ENCODE measurements around the gene CASP14. TPM values are rescaled to one million over a fixed set of nuclear protein-coding genes. Genes with fewer than 3 reads are reported as not detected.

Gene CASP14
- total and polyA plus RNA-seq, 2 of the 13 experiments (the other 11 are each of a cell fraction or from before 2014, with no cell fraction given) = not detected

DNA sequence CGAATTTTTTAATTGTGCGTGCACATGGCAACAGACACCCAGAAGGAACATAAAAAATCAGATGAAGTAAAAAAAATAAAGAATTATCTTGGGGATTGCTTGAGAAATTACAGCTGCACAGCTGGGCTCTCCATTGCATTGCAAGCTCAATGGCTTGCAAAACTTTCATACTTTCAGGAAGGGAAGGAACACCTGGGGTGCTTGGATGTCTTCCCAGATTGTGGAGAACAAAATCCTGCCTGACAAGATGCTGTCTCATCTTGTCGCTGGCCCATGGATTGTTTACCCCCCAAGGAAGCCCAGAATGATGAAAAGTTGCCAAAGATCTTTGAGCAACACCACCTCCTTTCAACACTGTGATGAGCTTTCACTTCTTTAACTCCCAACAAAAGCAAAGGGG is 11.0 kb upstream of the CASP14 start:
- TF ChIP-seq SIN3B (IDR thresholded peaks at IDR 0.05; ENCODE audit: low read length) (no peak), ZNF225 (CRISPR knock-in tag; IDR thresholded peaks at IDR 0.05) (no peak), ZNF878 (CRISPR knock-in tag; IDR thresholded peaks at IDR 0.05) (no peak), ZNF343 (CRISPR knock-in tag; IDR thresholded peaks at IDR 0.05) (no peak), CHCHD3 (CRISPR knock-in tag; IDR thresholded peaks at IDR 0.05) (no peak), ZFP82 (CRISPR knock-in tag; IDR thresholded peaks at IDR 0.05; ENCODE audit: borderline replicate concordance) (no peak), THYN1 (CRISPR knock-in tag; IDR thresholded peaks at IDR 0.05; ENCODE audit: borderline replicate concordance, low read depth) (no peak), ASH2L (IDR thresholded peaks at IDR 0.05; ENCODE audit: insufficient read length, low read depth, low read length) (no peak), ZNF567 (CRISPR knock-in tag; IDR thresholded peaks at IDR 0.05; ENCODE audit: borderline replicate concordance) (no peak), ZFP1 (CRISPR knock-in tag; IDR thresholded peaks at IDR 0.05) (no peak), EHMT2 (IDR thresholded peaks at IDR 0.05; ENCODE audit: borderline replicate concordance, low read depth, low read length) (no peak), ZNF556 (CRISPR knock-in tag; IDR thresholded peaks at IDR 0.05; ENCODE audit: borderline replicate concordance) (no peak)
- TF ChIP-seq, protein P1, sequence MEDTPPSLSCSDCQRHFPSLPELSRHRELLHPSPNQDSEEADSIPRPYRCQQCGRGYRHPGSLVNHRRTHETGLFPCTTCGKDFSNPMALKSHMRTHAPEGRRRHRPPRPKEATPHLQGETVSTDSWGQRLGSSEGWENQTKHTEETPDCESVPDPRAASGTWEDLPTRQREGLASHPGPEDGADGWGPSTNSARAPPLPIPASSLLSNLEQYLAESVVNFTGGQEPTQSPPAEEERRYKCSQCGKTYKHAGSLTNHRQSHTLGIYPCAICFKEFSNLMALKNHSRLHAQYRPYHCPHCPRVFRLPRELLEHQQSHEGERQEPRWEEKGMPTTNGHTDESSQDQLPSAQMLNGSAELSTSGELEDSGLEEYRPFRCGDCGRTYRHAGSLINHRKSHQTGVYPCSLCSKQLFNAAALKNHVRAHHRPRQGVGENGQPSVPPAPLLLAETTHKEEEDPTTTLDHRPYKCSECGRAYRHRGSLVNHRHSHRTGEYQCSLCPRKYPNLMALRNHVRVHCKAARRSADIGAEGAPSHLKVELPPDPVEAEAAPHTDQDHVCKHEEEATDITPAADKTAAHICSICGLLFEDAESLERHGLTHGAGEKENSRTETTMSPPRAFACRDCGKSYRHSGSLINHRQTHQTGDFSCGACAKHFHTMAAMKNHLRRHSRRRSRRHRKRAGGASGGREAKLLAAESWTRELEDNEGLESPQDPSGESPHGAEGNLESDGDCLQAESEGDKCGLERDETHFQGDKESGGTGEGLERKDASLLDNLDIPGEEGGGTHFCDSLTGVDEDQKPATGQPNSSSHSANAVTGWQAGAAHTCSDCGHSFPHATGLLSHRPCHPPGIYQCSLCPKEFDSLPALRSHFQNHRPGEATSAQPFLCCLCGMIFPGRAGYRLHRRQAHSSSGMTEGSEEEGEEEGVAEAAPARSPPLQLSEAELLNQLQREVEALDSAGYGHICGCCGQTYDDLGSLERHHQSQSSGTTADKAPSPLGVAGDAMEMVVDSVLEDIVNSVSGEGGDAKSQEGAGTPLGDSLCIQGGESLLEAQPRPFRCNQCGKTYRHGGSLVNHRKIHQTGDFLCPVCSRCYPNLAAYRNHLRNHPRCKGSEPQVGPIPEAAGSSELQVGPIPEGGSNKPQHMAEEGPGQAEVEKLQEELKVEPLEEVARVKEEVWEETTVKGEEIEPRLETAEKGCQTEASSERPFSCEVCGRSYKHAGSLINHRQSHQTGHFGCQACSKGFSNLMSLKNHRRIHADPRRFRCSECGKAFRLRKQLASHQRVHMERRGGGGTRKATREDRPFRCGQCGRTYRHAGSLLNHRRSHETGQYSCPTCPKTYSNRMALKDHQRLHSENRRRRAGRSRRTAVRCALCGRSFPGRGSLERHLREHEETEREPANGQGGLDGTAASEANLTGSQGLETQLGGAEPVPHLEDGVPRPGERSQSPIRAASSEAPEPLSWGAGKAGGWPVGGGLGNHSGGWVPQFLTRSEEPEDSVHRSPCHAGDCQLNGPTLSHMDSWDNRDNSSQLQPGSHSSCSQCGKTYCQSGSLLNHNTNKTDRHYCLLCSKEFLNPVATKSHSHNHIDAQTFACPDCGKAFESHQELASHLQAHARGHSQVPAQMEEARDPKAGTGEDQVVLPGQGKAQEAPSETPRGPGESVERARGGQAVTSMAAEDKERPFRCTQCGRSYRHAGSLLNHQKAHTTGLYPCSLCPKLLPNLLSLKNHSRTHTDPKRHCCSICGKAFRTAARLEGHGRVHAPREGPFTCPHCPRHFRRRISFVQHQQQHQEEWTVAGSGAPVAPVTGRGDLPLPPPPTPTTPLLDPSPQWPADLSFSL (CRISPR knock-in tag; IDR thresholded peaks at IDR 0.05) = no peak
- TF ChIP-seq, protein P2, sequence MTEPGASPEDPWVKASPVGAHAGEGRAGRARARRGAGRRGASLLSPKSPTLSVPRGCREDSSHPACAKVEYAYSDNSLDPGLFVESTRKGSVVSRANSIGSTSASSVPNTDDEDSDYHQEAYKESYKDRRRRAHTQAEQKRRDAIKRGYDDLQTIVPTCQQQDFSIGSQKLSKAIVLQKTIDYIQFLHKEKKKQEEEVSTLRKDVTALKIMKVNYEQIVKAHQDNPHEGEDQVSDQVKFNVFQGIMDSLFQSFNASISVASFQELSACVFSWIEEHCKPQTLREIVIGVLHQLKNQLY (CRISPR knock-in tag; IDR thresholded peaks at IDR 0.05) = no peak
- TF ChIP-seq, protein P3, sequence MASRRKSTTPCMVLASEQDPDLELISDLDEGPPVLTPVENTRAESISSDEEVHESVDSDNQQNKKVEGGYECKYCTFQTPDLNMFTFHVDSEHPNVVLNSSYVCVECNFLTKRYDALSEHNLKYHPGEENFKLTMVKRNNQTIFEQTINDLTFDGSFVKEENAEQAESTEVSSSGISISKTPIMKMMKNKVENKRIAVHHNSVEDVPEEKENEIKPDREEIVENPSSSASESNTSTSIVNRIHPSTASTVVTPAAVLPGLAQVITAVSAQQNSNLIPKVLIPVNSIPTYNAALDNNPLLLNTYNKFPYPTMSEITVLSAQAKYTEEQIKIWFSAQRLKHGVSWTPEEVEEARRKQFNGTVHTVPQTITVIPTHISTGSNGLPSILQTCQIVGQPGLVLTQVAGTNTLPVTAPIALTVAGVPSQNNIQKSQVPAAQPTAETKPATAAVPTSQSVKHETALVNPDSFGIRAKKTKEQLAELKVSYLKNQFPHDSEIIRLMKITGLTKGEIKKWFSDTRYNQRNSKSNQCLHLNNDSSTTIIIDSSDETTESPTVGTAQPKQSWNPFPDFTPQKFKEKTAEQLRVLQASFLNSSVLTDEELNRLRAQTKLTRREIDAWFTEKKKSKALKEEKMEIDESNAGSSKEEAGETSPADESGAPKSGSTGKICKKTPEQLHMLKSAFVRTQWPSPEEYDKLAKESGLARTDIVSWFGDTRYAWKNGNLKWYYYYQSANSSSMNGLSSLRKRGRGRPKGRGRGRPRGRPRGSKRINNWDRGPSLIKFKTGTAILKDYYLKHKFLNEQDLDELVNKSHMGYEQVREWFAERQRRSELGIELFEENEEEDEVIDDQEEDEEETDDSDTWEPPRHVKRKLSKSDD (CRISPR knock-in tag; IDR thresholded peaks at IDR 0.05; ENCODE audit: low read depth) = no peak
- Histone ChIP-seq H3K36me3 (replicated peaks in 1 of 2; ENCODE audit: control insufficient read depth in 1 of 2, insufficient read depth in 2 of 2, low read length in 2 of 2) (no peaks in the 10 kb centered on the region), H3K27ac (ENCODE audit: extremely low read length, insufficient read depth, low read length) (no peak overlapping the region), H3K9me3 (ENCODE audit: low read length) (no peaks in the 10 kb centered on the region), H3K4me3 (replicated peaks in 1 of 3; ENCODE audit: insufficient read depth in 1 of 3, low read depth in 2 of 3, low read length in 3 of 3) (no peak overlapping the region), H3K4me1 (ENCODE audit: insufficient read depth, low read length) (no peaks in the 10 kb centered on the region), H3K9ac (ENCODE audit: insufficient read depth, low read depth, low read length) (no peak overlapping the region), H4K20me1 (ENCODE audit: insufficient read depth, low read length) (no peaks in the 10 kb centered on the region), H2AFZ (ENCODE audit: low read length) (no peak overlapping the region), H3K79me2 (ENCODE audit: insufficient read depth, low read length) (no peaks in the 10 kb centered on the region), H3K27me3 (ENCODE audit: control insufficient read depth in 1 of 2, insufficient read depth in 2 of 2, low read length in 2 of 2) (peaks cover 0 to 6% of the 10 kb centered on the region in 2 experiments; a peak in 2 of 5 replicates), H3K4me2 (ENCODE audit: low read depth, low read length) (no peak overlapping the region)
- BruUV-seq (replicated peaks) = no TSS peak
- CTCF ChIA-PET (ENCODE audit: low intra/inter-chr PET ratio, low total read pairs) = no interaction called here
- intact Hi-C loops (cut with micrococcal nuclease; ENCODE audit: unreplicated experiment) (no loop called here), in situ Hi-C loops (cut with HindIII; ENCODE audit: extremely low pct_ligation_motif_present, low pct_unique_long_range_greater_than_20kb) (no loop called here)
- POLR2A ChIA-PET = no interaction called here
- no peak for DNase-seq (ENCODE audit: low spot score)
- WGBS (ENCODE audit: low lambda C conversion rate) = 4% methylated on average over 3 of the region's 3 CpGs
- no peak for ATAC-seq
- no peak for FAIRE-seq
